COLO829 (cell line): ENCODE measurements around the gene ARPP21.

Experiments
- DNase-seq: peaks from one replicate; pipeline ENCODE4 v3.0.0; 2012; ENCODE audit warnings: low spot score

The ARPP21 gene

GRCh38 chr3:35737934-35738706 lies 98.8 kb downstream of the ARPP21 start:
- no peak for DNase-seq

- DNase-seq, result no peak
Observed at GRCh38 chr3:35739181-35739809, 100.0 kb downstream of the ARPP21 start.

- DNase-seq, result no peak
Observed at GRCh38 chr3:35739964-35740527, 100.7 kb downstream of the ARPP21 start.

GRCh38 chr3:35743218-35743617 lies 103.9 kb downstream of the ARPP21 start:
- no peak for DNase-seq

GRCh38 chr3:35744419-35744818 lies 105.1 kb downstream of the ARPP21 start:
- no peak for DNase-seq

- no peak for DNase-seq
Observed at GRCh38 chr3:35745351-35745750, 106.0 kb downstream of the ARPP21 start.

GRCh38 chr3:35745802-35746484 lies 106.6 kb downstream of the ARPP21 start:
- DNase-seq, result no peak

- DNase-seq, result no peak
Observed at GRCh38 chr3:35746492-35746891, 107.2 kb downstream of the ARPP21 start.

GRCh38 chr3:35748144-35748543 lies 108.8 kb downstream of the ARPP21 start:
- DNase-seq, result no peak

- no peak for DNase-seq
Observed at GRCh38 chr3:35751207-35751606, 111.9 kb downstream of the ARPP21 start.

GRCh38 chr3:35757991-35758757 lies 118.8 kb downstream of the ARPP21 start:
- no peak for DNase-seq

GRCh38 chr3:35760146-35760545 lies 120.8 kb downstream of the ARPP21 start:
- no peak for DNase-seq

GRCh38 chr3:35761311-35761710 lies 122.0 kb downstream of the ARPP21 start:
- DNase-seq, result no peak

- DNase-seq, result no peak
Observed at GRCh38 chr3:35772381-35773015, 133.2 kb downstream of the ARPP21 start.

- DNase-seq, result no peak
Observed at GRCh38 chr3:35773417-35773816, 134.1 kb downstream of the ARPP21 start.

GRCh38 chr3:35776346-35776745 lies 137.0 kb downstream of the ARPP21 start:
- DNase-seq, result no peak

GRCh38 chr3:35777065-35777464 lies 137.7 kb downstream of the ARPP21 start:
- no peak for DNase-seq

GRCh38 chr3:35777563-35778554 lies 138.5 kb downstream of the ARPP21 start:
- DNase-seq, result no peak

GRCh38 chr3:35779611-35780010 lies 140.3 kb downstream of the ARPP21 start:
- no peak for DNase-seq

GRCh38 chr3:35780800-35781199 lies 141.5 kb downstream of the ARPP21 start:
- no peak for DNase-seq
